ENCODE data around the gene CFAP299.

- TF ChIP-seq EZH2 (IDR thresholded peaks at IDR 0.05; ENCODE audit: insufficient read depth, low read length) (no peak), CTCF (IDR thresholded peaks at IDR 0.05; ENCODE audit: insufficient read depth, low read depth, low read length) (no peak)
Observed at GRCh38 chr4:80614319-80614718, 278.8 kb downstream of the CFAP299 start.
